ENCODE results near the gene MRNIP. TPM values are rescaled to one million over a fixed set of nuclear protein-coding genes. Genes with fewer than 3 reads are reported as not detected.
A peak's percentile ranks its signal among the peaks of the same experiment; 100 is the strongest.

MRNIP gene
- total RNA-seq, 1 experiment from 2014 or later: 31.1 TPM

GRCh38 chr5:179854356-179854755 is 4.3 kb downstream of the MRNIP start:
- no peaks in the 10 kb centered on the region for H3K27me3 ChIP-seq (ENCODE audit: insufficient read depth, low read length)
- H2BK12ac ChIP-seq (ENCODE audit: insufficient read length, low read depth, low read length): no peak overlapping the region
- H4K8ac ChIP-seq (replicated peaks; ENCODE audit: insufficient read length, low read depth, low read length): no peak overlapping the region
- H3K9me3 ChIP-seq (ENCODE audit: control insufficient read depth, low read depth, low read length): no peaks in the 10 kb centered on the region
- H2BK20ac ChIP-seq (ENCODE audit: low read depth, low read length, poor library complexity, severe bottlenecking): no peak overlapping the region
- TF ChIP-seq CTCF (conservative IDR thresholded peaks at IDR 0.05): no peak
- no peak overlapping the region for H3K14ac ChIP-seq (ENCODE audit: insufficient read depth, low read length)
- no peak overlapping the region for H4K5ac ChIP-seq (ENCODE audit: insufficient read length, low read depth, low read length)
- no peaks in the 10 kb centered on the region for H4K20me1 ChIP-seq (ENCODE audit: control insufficient read depth, insufficient read depth, insufficient read length)
- no peaks in the 10 kb centered on the region for H3K9me3 Mint-ChIP-seq
- no peak overlapping the region for H2BK5ac ChIP-seq (ENCODE audit: insufficient read length, low read length)
- H3K9ac ChIP-seq (ENCODE audit: extremely low read depth, insufficient read length, low read length): no peak overlapping the region
- no peak overlapping the region for H3K18ac ChIP-seq (ENCODE audit: insufficient read length, low read depth, low read length)
- H2BK15ac ChIP-seq (ENCODE audit: low read depth, low read length): no peak overlapping the region
- H3K4ac ChIP-seq (ENCODE audit: low read depth, low read length): no peak overlapping the region
- no peak overlapping the region for H3K4me3 Mint-ChIP-seq
- no peak overlapping the region for H3K27ac ChIP-seq (ENCODE audit: insufficient read length, low read depth, low read length)
- H2AFZ ChIP-seq (ENCODE audit: low read length): no peak overlapping the region
- no peaks in the 10 kb centered on the region for H3K79me1 ChIP-seq (ENCODE audit: insufficient read depth, low read depth, low read length, poor library complexity, severe bottlenecking)
- DNase-seq: no peak
- H2BK120ac ChIP-seq (ENCODE audit: low read depth, low read length, poor library complexity, severe bottlenecking): no peak overlapping the region
- WGBS (ENCODE audit: extremely low coverage, insufficient read length, low lambda C conversion rate): 100% methylated on average over 2 of the region's 8 CpGs
- no peaks in the 10 kb centered on the region for H3K4me1 ChIP-seq (ENCODE audit: insufficient read depth, low read length)
- no peak overlapping the region for H3K23ac ChIP-seq (ENCODE audit: insufficient read length, low read depth, low read length)
- no peak overlapping the region for H2AK5ac ChIP-seq (ENCODE audit: insufficient read length, low read length)
- H4K91ac ChIP-seq (ENCODE audit: insufficient read length, low read depth, low read length): no peak overlapping the region
- peaks cover 17 to 29% (median 23%) of the 10 kb centered on the region in 3 experiments for H3K36me3 Mint-ChIP-seq (ENCODE audit: insufficient read depth in 1 of 3, low read depth in 3 of 3)
- 0 out of 7 replicates have a peak overlapping the region, but pooled peaks of 1 of the 3 experiments have one; percentile 20 for H3K27ac Mint-ChIP-seq
- peaks cover 2% of the 10 kb centered on the region for H3K27me3 Mint-ChIP-seq (ENCODE audit: low read depth)
- peaks cover 3% of the 10 kb centered on the region in 2 experiments; a peak in 3 of 4 replicates for H3K4me1 Mint-ChIP-seq
- H3T11ph ChIP-seq (ENCODE audit: low read length): no peak overlapping the region
- no peaks in the 10 kb centered on the region for H3K79me2 ChIP-seq (ENCODE audit: insufficient read depth, low read length)
- no peak overlapping the region for H3K56ac ChIP-seq (ENCODE audit: insufficient read length, low read depth, low read length)
- H3K23me2 ChIP-seq (ENCODE audit: insufficient read length, low read depth, low read length, poor library complexity, severe bottlenecking): no peaks in the 10 kb centered on the region
- H3K4me2 ChIP-seq (ENCODE audit: insufficient read depth, insufficient read length, low read length): no peak overlapping the region

Data from H9 (cell line).